ENCODE results near the gene WWTR1. TPM values are rescaled to one million over a fixed set of nuclear protein-coding genes. Genes with fewer than 3 reads are reported as not detected.
A peak's percentile ranks its signal among the peaks of the same experiment; 100 is the strongest.

Gene WWTR1
- total RNA-seq, 1 experiment from 2014 or later: 79.7 TPM

DNA sequence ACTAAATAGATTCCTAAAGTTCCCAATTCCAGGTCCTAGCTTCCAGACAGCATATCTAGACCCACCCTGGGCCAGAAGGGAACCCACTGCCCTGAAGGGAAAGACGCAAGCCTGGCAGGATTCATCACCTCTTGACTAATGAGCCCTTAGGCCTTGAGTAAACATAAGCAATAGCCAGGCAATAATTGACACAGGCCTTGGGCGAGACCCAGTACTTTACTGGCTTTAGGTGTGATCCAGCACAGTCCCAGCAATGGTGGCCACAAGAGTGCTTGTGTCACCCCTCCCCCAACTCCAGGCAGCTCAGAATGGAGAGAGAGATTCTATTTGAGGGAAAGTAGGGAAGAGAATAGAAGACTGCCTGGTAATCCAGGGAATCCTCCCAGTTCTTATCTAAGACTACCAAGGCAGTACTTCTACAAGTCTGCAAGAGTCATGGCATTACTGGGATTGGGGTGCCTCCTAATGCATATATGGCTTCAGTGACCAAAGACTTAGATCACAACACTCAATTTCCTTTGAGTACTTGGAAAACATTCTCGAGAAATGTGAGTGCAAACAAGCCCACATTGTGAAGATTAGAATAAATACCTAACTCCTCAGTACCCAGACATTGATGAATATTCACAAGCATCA is 30.4 kb upstream of the WWTR1 start:
- DNase-seq: no peak
- no peaks in the 10 kb centered on the region for H3K79me2 ChIP-seq (ENCODE audit: low read length)
- TF ChIP-seq EZH2 (IDR thresholded peaks at IDR 0.05; ENCODE audit: low read length, unreplicated experiment) (no peak), CTCF (conservative IDR thresholded peaks at IDR 0.05; ENCODE audit: low read depth, low read length) (no peak), EZH2phosphoT487 (IDR thresholded peaks at IDR 0.05; ENCODE audit: borderline replicate concordance, low read length) (no peak)
- ChIA-PET CTCF (interaction anchor here (0.6 kb wide), 1 partner anchor 112 kb away, joined by 3 read pairs; no protein-coding TSS in a partner anchor), POLR2A (ENCODE audit: unreplicated experiment) (no interaction called here)
- H3K4me1 ChIP-seq (ENCODE audit: insufficient read depth, low read length): no peaks in the 10 kb centered on the region
- no peaks in the 10 kb centered on the region for H3F3A ChIP-seq (ENCODE audit: low read length, unreplicated experiment)
- no peaks in the 10 kb centered on the region for H4K20me1 ChIP-seq (ENCODE audit: low read length)
- no peak overlapping the region for H3K27ac ChIP-seq (ENCODE audit: low read length)
- no peak for ATAC-seq
- H3K27me3 ChIP-seq (ENCODE audit: low read length): no peaks in the 10 kb centered on the region
- no peak overlapping the region for H3K4me3 ChIP-seq (ENCODE audit: low read length)
- H3K9me3 ChIP-seq (ENCODE audit: low read length): no peaks in the 10 kb centered on the region
- no peaks in the 10 kb centered on the region for H3K36me3 ChIP-seq (ENCODE audit: low read depth, low read length)
- no peaks in the 10 kb centered on the region for H3K9me2 ChIP-seq (replicated peaks; ENCODE audit: low read length)
- H3K4me2 ChIP-seq (ENCODE audit: low read length): no peak overlapping the region
- no peak overlapping the region for H2AFZ ChIP-seq (ENCODE audit: low read length)
- no TSS peak for BruUV-seq (replicated peaks)
- intact Hi-C loops (cut with micrococcal nuclease): no loop called here
- H3K9ac ChIP-seq (ENCODE audit: low read length): no peak overlapping the region

GRCh38 chr3:149686996-149687395 is 29.2 kb upstream of the WWTR1 start:
- H3K27ac ChIP-seq (ENCODE audit: low read length): no peak overlapping the region
- no peaks in the 10 kb centered on the region for H3K27me3 ChIP-seq (ENCODE audit: low read length)
- intact Hi-C loops (cut with micrococcal nuclease): no loop called here
- H2AFZ ChIP-seq (ENCODE audit: low read length): no peak overlapping the region
- no peak overlapping the region for H3K4me3 ChIP-seq (ENCODE audit: low read length)
- H3F3A ChIP-seq (ENCODE audit: low read length, unreplicated experiment): no peaks in the 10 kb centered on the region
- H3K4me2 ChIP-seq (ENCODE audit: low read length): no peak overlapping the region
- H3K79me2 ChIP-seq (ENCODE audit: low read length): no peaks in the 10 kb centered on the region
- no peak for TF ChIP-seq EZH2 (IDR thresholded peaks at IDR 0.05; ENCODE audit: low read length, unreplicated experiment)
- TF ChIP-seq CTCF (conservative IDR thresholded peaks at IDR 0.05; ENCODE audit: low read depth, low read length): no peak
- no peak for TF ChIP-seq EZH2phosphoT487 (IDR thresholded peaks at IDR 0.05; ENCODE audit: borderline replicate concordance, low read length)
- CTCF ChIA-PET: no interaction called here
- no TSS peak for BruUV-seq (replicated peaks)
- H3K4me1 ChIP-seq (ENCODE audit: insufficient read depth, low read length): no peaks in the 10 kb centered on the region
- H3K9ac ChIP-seq (ENCODE audit: low read length): no peak overlapping the region
- H3K36me3 ChIP-seq (ENCODE audit: low read depth, low read length): no peaks in the 10 kb centered on the region
- no peak for ATAC-seq
- no peaks in the 10 kb centered on the region for H4K20me1 ChIP-seq (ENCODE audit: low read length)
- POLR2A ChIA-PET (ENCODE audit: unreplicated experiment): no interaction called here
- no peak for DNase-seq
- H3K9me2 ChIP-seq (replicated peaks; ENCODE audit: low read length): no peaks in the 10 kb centered on the region; the same call in 1 of the 2 replicates
- no peaks in the 10 kb centered on the region for H3K9me3 ChIP-seq (ENCODE audit: low read length)

- DNase-seq (peak; percentile 98), ATAC-seq (peak; percentile 100)
- ChIA-PET CTCF (no interaction called here), POLR2A (ENCODE audit: unreplicated experiment) (no interaction called here)
- Histone ChIP-seq H3K4me2 (ENCODE audit: low read length) (peak overlapping the region; percentile 40), H3K36me3 (ENCODE audit: low read depth, low read length) (no peaks in the 10 kb centered on the region), H3K79me2 (ENCODE audit: low read length) (no peaks in the 10 kb centered on the region), H3K27ac (ENCODE audit: low read length) (peak overlapping the region; percentile 57), H3K9me3 (ENCODE audit: low read length) (no peaks in the 10 kb centered on the region), H3F3A (ENCODE audit: low read length, unreplicated experiment) (no peaks in the 10 kb centered on the region), H2AFZ (ENCODE audit: low read length) (no peak overlapping the region), H3K9ac (ENCODE audit: low read length) (no peak overlapping the region), H3K4me3 (ENCODE audit: low read length) (no peak overlapping the region), H4K20me1 (ENCODE audit: low read length) (no peaks in the 10 kb centered on the region), H3K27me3 (ENCODE audit: low read length) (no peaks in the 10 kb centered on the region), H3K4me1 (ENCODE audit: insufficient read depth, low read length) (peaks cover 11% of the 10 kb centered on the region), H3K9me2 (replicated peaks; ENCODE audit: low read length) (no peaks in the 10 kb centered on the region; the same call in 1 of the 2 replicates)
- BruUV-seq (replicated peaks): no TSS peak
- TF ChIP-seq EZH2 (IDR thresholded peaks at IDR 0.05; ENCODE audit: low read length, unreplicated experiment): no peak
- TF ChIP-seq EZH2phosphoT487 (IDR thresholded peaks at IDR 0.05; ENCODE audit: borderline replicate concordance, low read length): no peak
- no peak for TF ChIP-seq CTCF (conservative IDR thresholded peaks at IDR 0.05; ENCODE audit: low read depth, low read length)
- intact Hi-C loops (cut with micrococcal nuclease): loop anchor here (1.0 kb wide), 1 partner anchor 20 kb away; the partner anchor contains the start of gene WWTR1
Observed at GRCh38 chr3:149678351-149678950, 20.6 kb upstream of the WWTR1 start.

Data from PC-3 (cell line).